CD4-positive, alpha-beta T cell treated with Interleukin-17A for 4 hours (primary cell): ENCODE measurements around the gene DIO3.
"Not testable (repeated sequence)": the region's sequence is repeated elsewhere in the genome, so short reads cannot be mapped to it uniquely, and the experiment has no call there.

Source experiments
- DNase-seq: peaks from one replicate; pipeline ENCODE4 v3.0.0-alpha.2; 2020; ENCODE audit warnings: mixed read lengths

The DIO3 gene

GRCh38 chr14:101559624-101560533, 1.4 kb upstream of the DIO3 start:
- no peak for DNase-seq

GRCh38 chr14:101560534-101561113, 671 bp upstream of the DIO3 start:
- no peak for DNase-seq

GRCh38 chr14:101561897-101562490, 699 bp downstream of the DIO3 start:
- DNase-seq, result no peak

GRCh38 chr14:101562659-101563351, 1.5 kb downstream of the DIO3 start:
- DNase-seq, result no peak

- no peak for DNase-seq
Observed at GRCh38 chr14:101563352-101563653, 2.0 kb downstream of the DIO3 start.

GRCh38 chr14:101563654-101564443, 2.6 kb downstream of the DIO3 start:
- no peak for DNase-seq

- no peak for DNase-seq
Observed at GRCh38 chr14:101564444-101564776, 3.1 kb downstream of the DIO3 start.

- no peak for DNase-seq
Observed at GRCh38 chr14:101564819-101565698, 3.8 kb downstream of the DIO3 start.

GRCh38 chr14:101567252-101567651, 6.0 kb downstream of the DIO3 start:
- no peak for DNase-seq

GRCh38 chr14:101571004-101571403, 9.7 kb downstream of the DIO3 start:
- no peak for DNase-seq

- DNase-seq, result not testable (repeated sequence)
Observed at GRCh38 chr14:101572526-101572925, 11.2 kb downstream of the DIO3 start.

GRCh38 chr14:101573289-101573688, 12.0 kb downstream of the DIO3 start:
- no peak for DNase-seq

GRCh38 chr14:101575581-101575980, 14.3 kb downstream of the DIO3 start:
- no peak for DNase-seq

- no peak for DNase-seq
Observed at GRCh38 chr14:101577221-101577909, 16.1 kb downstream of the DIO3 start.

- DNase-seq, result no peak
Observed at GRCh38 chr14:101578489-101578888, 17.2 kb downstream of the DIO3 start.

- no peak for DNase-seq
Observed at GRCh38 chr14:101579372-101580080, 18.2 kb downstream of the DIO3 start.

GRCh38 chr14:101581806-101582205, 20.5 kb downstream of the DIO3 start:
- no peak for DNase-seq

- DNase-seq, result no peak
Observed at GRCh38 chr14:101582294-101582693, 21.0 kb downstream of the DIO3 start.

- no peak for DNase-seq
Observed at GRCh38 chr14:101583006-101583714, 21.9 kb downstream of the DIO3 start.

- no peak for DNase-seq
Observed at GRCh38 chr14:101583715-101584054, 22.4 kb downstream of the DIO3 start.
